B cell (primary cell): ENCODE measurements around the gene MIOX. TPM values are rescaled to one million over a fixed set of nuclear protein-coding genes. Genes with fewer than 3 reads are reported as not detected.
A peak's percentile ranks its signal among the peaks of the same experiment; 100 is the strongest.

ENCODE experiments used
- ATAC-seq: fragments of 200-7000 bp; cut with Tn5 transposase; one replicate; pipeline ENCODE4 v1.10.0; 2021; ENCODE audit warnings: low read depth, mild to moderate bottlenecking, moderate number of reproducible peaks, moderate library complexity
- CTCF ChIA-PET: fragments of 350-600 bp; sonication (Branson Sonifier 250); formaldehyde crosslinking; loops from one replicate; lab custom pipeline; 2021; ENCODE audit warnings: antibody characterized with exemption, inconsistent platforms; lab: Charles Lee
- POLR2A ChIA-PET: fragments of 350-600 bp; sonication (Branson Sonifier 250); formaldehyde crosslinking; loops from one replicate; lab custom pipeline; 2021; ENCODE audit warnings: antibody characterized with exemption; lab: Charles Lee
- DNase-seq: peaks from one replicate; pipeline ENCODE4 v3.0.0; 2013
- H2AFZ ChIP-seq: 2 replicates; pipeline ENCODE4 v1.6.1; 2012; ENCODE audit warnings: mild to moderate bottlenecking, low read depth, low read length; ENCODE audit not compliant: insufficient read depth, poor library complexity, severe bottlenecking
- H3K27ac ChIP-seq, 2 donors: 1 replicate in 1 of 2; 2 replicates in 1 of 2; pipeline ENCODE4 v1.5.1; 2012 to 2013; ENCODE audit warnings: low read length in 2 of 2, mild to moderate bottlenecking in 2 of 2, moderate library complexity in 1 of 2
- H3K27me3 ChIP-seq, 4 experiments: fragments of 200-600 bp in 1 of 4; sonication (generic) in 1 of 4; replicated peaks in 1 of 4; 1 replicate in 2 of 4; 2 replicates in 2 of 4; pipeline versions ENCODE4 v1.6.1 to v1.7.0; 2013 to 2016; ENCODE audit warnings: low read length in 3 of 4, mild to moderate bottlenecking in 2 of 4, mixed read lengths in 1 of 4, moderate library complexity in 1 of 4; ENCODE audit not compliant: insufficient read depth in 4 of 4, control insufficient read depth in 3 of 4; ENCODE audit errors: control extremely low read depth in 1 of 4
- H3K36me3 ChIP-seq, 2 experiments: replicated peaks in 1 of 2; 1 replicate in 1 of 2; 2 replicates in 1 of 2; pipeline versions ENCODE4 v1.6.1 to v1.7.1; 2013; ENCODE audit warnings: low read length in 1 of 2; ENCODE audit not compliant: insufficient read depth in 2 of 2, control insufficient read depth in 1 of 2; ENCODE audit errors: control extremely low read depth in 1 of 2, extremely low read depth in 1 of 2
- H3K4me1 ChIP-seq, 2 donors: fragments of 200-600 bp in 1 of 2; sonication (generic) in 1 of 2; 1 replicate in 1 of 2; 2 replicates in 1 of 2; pipeline versions ENCODE4 v1.5.1 to v1.6.1; 2013 to 2017; ENCODE audit warnings: low read length in 2 of 2; ENCODE audit not compliant: control insufficient read depth in 2 of 2, insufficient read depth in 2 of 2
- H3K4me2 ChIP-seq: replicated peaks from 2 replicates; pipeline ENCODE3; 2012; ENCODE audit warnings: mild to moderate bottlenecking, low read depth, low read length; ENCODE audit not compliant: poor library complexity, severe bottlenecking
- H3K4me3 ChIP-seq, 5 experiments: fragments of 200-600 bp in 1 of 5; sonication (generic) in 1 of 5; 1 replicate in 3 of 5; 2 replicates in 2 of 5; pipeline versions ENCODE4 v1.5.1 to v1.7.0; 2011 to 2016; ENCODE audit warnings: low read length in 4 of 5, mild to moderate bottlenecking in 4 of 5, low read depth in 2 of 5, control low read depth in 1 of 5, moderate library complexity in 1 of 5; ENCODE audit not compliant: insufficient read depth in 1 of 5; ENCODE audit errors: control extremely low read depth in 1 of 5, extremely low read depth in 1 of 5
- H3K79me2 ChIP-seq: fragments of 200-600 bp; sonication (generic); one replicate; pipeline ENCODE4 v1.6.0; 2016; ENCODE audit warnings: low read length; ENCODE audit not compliant: control insufficient read depth, insufficient read depth
- H3K9ac ChIP-seq: fragments of 200-600 bp; sonication (generic); 2 replicates; pipeline ENCODE4 v1.6.1; 2017; ENCODE audit warnings: mild to moderate bottlenecking, low read length, moderate library complexity
- H3K9me3 ChIP-seq, 3 donors: one replicate each; pipeline versions ENCODE4 v1.6.1 to v1.7.1; 2013; ENCODE audit warnings: low read length in 2 of 3; ENCODE audit not compliant: control insufficient read depth in 2 of 3, insufficient read depth in 1 of 3; ENCODE audit errors: control extremely low read depth in 1 of 3
- H4K20me1 ChIP-seq: 2 replicates; pipeline ENCODE4 v1.6.0; 2012; ENCODE audit warnings: mild to moderate bottlenecking, low read length; ENCODE audit not compliant: insufficient read depth, control insufficient read depth, poor library complexity, severe bottlenecking
- H3K27ac Mint-ChIP-seq: one replicate; pipeline ENCODE4 v1.8.0; 2021; ENCODE audit warnings: mixed read lengths
- H3K27me3 Mint-ChIP-seq: one replicate; pipeline ENCODE4 v1.8.0; 2021; ENCODE audit warnings: mixed read lengths
- H3K4me1 Mint-ChIP-seq: one replicate; pipeline ENCODE4 v1.8.0; 2021; ENCODE audit warnings: mixed read lengths
- H3K4me3 Mint-ChIP-seq: one replicate; pipeline ENCODE4 v1.8.0; 2021; ENCODE audit warnings: mixed read lengths
- H3K9me3 Mint-ChIP-seq: one replicate; pipeline ENCODE4 v1.8.0; 2022; ENCODE audit warnings: mixed read lengths; ENCODE audit not compliant: insufficient read depth
- CTCF ChIP-seq: fragments of 200-600 bp; IDR thresholded peaks from one replicate; pipeline ENCODE4 v1.8.0; 2022; ENCODE audit warnings: antibody characterized with exemption, mild to moderate bottlenecking
- EZH2 ChIP-seq: IDR thresholded peaks from 2 replicates; pipeline ENCODE4 v1.6.1; 2012; ENCODE audit warnings: borderline replicate concordance, low read depth, mild to moderate bottlenecking, moderate library complexity, low read length; ENCODE audit not compliant: insufficient read depth, poor library complexity, severe bottlenecking
- WGBS: methylation state at CpG from one replicate; pipeline ENCODE4 v1.1.5; 2013; ENCODE audit warnings: missing lambda C conversion rate; ENCODE audit not compliant: insufficient coverage; 5-methylcytosine and 5-hydroxymethylcytosine counted together
- intact Hi-C: fragments of 100-400 bp; cut with micrococcal nuclease; formaldehyde crosslinking; loops from one replicate; pipeline ENCODE4 v1.10.0; 2022
- polyA plus RNA-seq: library from polyadenylated mRNA; depleted of rRNA; stranded (reverse); fragments of >200 nt; gene quantifications from 2 replicates; pipeline ENCODE4 v1.2.3, GENCODE V29; 2012
- total RNA-seq, 2 donors: library from RNA; stranded (reverse); fragments of 120-200 nt in 1 of 2; gene quantifications; 1 replicate in 1 of 2; 2 replicates in 1 of 2; pipeline versions ENCODE4 v1.2.3 to v1.2.4, GENCODE V29; 2013 to 2022

Gene MIOX
- total and polyA plus RNA-seq, 2 donors (not counting 1 experiment from before 2014, with no cell fraction given), result 0.88 TPM; not detected in 1

GRCh38 chr22:50535113-50535512 lies 48.5 kb downstream of the MIOX start:
- no peak for ATAC-seq

More at GRCh38 chr22:50535113-50535512, 48.5 kb downstream of the MIOX start:
- peak overlapping the region in 1 of 2 donors; percentile 64 for H3K27ac ChIP-seq
- 86% methylated on average over 1 of the region's 8 CpGs for WGBS
- Mint-ChIP-seq H3K4me1 (peaks cover 49% of the 10 kb centered on the region), H3K9me3 (no peaks in the 10 kb centered on the region), H3K27me3 (no peaks in the 10 kb centered on the region), H3K27ac (peak overlapping the region; percentile 99), H3K4me3 (peak overlapping the region; percentile 49)
- peaks cover 0 to 2% (median 0%) of the 10 kb centered on the region in 3 donors for H3K9me3 ChIP-seq
- CTCF ChIA-PET, result interaction anchor here (0.7 to 3.4 kb wide), 4 partner anchors 9 to 30 kb away, joined by 4 to 13 read pairs (median 6); partner anchors contain the start of gene SCO2
- no peaks in the 10 kb centered on the region for H3K36me3 ChIP-seq
- H4K20me1 ChIP-seq, result no peaks in the 10 kb centered on the region
- H3K4me1 ChIP-seq, result peaks cover 32 to 62% of the 10 kb centered on the region in 2 donors
- H3K4me2 ChIP-seq, result peak overlapping the region; percentile 37
- peak overlapping the region in 1 of 5 experiments; percentile 21 for H3K4me3 ChIP-seq
- TF ChIP-seq CTCF (no peak), EZH2 (no peak)
- H2AFZ ChIP-seq, result no peak overlapping the region
- intact Hi-C loops, result no loop called here
- peaks cover 17% of the 10 kb centered on the region for H3K79me2 ChIP-seq
- H3K27me3 ChIP-seq, result no peaks in the 10 kb centered on the region
- DNase-seq, result peak; percentile 52
- H3K9ac ChIP-seq, result no peak overlapping the region
- POLR2A ChIA-PET, result interaction anchor here (0.6 to 1.7 kb wide), 5 partner anchors 10 to 294 kb away, joined by 3 to 13 read pairs (median 5); partner anchors contain the start of gene SCO2
